Subcutaneous abdominal adipose tissue (tissue), 5 donors: Measurements from ENCODE around the gene CCDC188.

ENCODE experiments used
- H3K27ac ChIP-seq: one replicate; pipeline ENCODE4 v1.7.0; 2013; ENCODE audit warnings: low read depth, mild to moderate bottlenecking, inconsistent platforms, low read length, moderate library complexity
- H3K27me3 ChIP-seq, 5 donors: one replicate each; pipeline ENCODE4 v1.7.0; 2013; ENCODE audit warnings: low read length in 5 of 5, inconsistent platforms in 1 of 5; ENCODE audit not compliant: control insufficient read depth in 5 of 5, insufficient read depth in 4 of 5
- H3K36me3 ChIP-seq, 5 donors: one replicate each; pipeline ENCODE4 v1.7.0; 2013; ENCODE audit warnings: low read length in 5 of 5; ENCODE audit not compliant: control insufficient read depth in 5 of 5, insufficient read depth in 5 of 5
- H3K4me1 ChIP-seq, 5 donors: one replicate each; pipeline ENCODE4 v1.7.0; 2013; ENCODE audit warnings: low read length in 5 of 5, mild to moderate bottlenecking in 3 of 5, moderate library complexity in 1 of 5; ENCODE audit not compliant: control insufficient read depth in 5 of 5, insufficient read depth in 5 of 5
- H3K4me3 ChIP-seq, 5 donors: one replicate each; pipeline ENCODE4 v1.7.0; 2013; ENCODE audit warnings: low read length in 5 of 5, low read depth in 1 of 5
- H3K9ac ChIP-seq, 5 donors: one replicate each; pipeline ENCODE4 v1.7.0; 2013; ENCODE audit warnings: low read length in 5 of 5, mild to moderate bottlenecking in 4 of 5, moderate library complexity in 3 of 5
- H3K9me3 ChIP-seq, 5 donors: one replicate each; pipeline ENCODE4 v1.7.0; 2013; ENCODE audit warnings: low read length in 5 of 5; ENCODE audit not compliant: control insufficient read depth in 5 of 5
- donor health status: healthy.
- donor health status: healthy.
- donor health status: healthy.
- donor health status: healthy.
- donor health status: healthy.

Gene CCDC188

DNA sequence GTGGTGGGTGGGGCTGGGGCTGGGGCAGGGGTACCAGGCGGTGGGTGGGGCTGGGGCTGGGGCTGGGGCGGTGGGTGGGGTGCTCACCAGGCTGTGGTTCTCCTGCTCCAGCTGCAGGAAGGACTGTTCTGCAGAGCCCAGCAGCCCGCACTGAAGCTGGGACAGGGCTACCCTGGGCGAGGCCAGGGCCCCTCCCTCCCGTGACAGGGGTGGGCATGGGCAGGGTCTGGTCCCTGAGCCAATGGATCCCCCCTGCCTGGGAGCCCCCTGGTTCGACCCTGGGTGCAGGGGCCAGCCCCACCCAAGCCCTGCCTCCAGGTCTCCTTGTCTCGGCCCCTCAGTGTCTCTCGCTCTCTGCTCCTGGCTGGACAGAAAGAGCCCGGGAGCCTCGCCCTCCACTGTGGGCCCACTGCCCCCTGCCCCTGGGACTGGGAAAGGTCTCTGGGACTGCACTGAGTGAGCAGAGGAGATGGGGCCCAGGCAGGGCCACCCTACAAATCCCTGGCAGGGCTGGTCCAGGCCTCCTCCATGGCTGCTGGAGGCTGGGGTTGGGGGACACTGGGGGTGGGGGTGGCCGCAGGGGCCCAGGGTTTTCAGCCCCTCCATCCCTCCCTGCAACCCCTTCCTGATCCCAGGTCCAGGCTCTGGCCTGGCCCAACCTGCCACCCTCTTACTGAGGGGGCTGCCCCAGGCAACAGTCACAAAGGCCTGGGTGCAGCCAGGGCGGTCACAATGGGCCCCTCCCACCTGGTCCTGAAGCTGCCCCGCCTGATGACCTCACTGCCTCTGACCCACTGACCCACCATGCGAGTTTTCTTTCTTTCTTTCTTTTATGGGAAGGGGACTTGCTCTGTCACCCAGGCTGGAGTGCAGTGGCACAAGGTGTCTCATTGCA, at the start of gene CCDC188:
CCDC188 (minus strand) TSS at position 675 of the 895 bp plus-strand sequence; CDS start at position 606, 69 bp downstream.
- Histone ChIP-seq H3K9ac (no peak within 1 kb of the TSS), H3K36me3 (peaks cover 0 to under 1% (median 0%) of the 10 kb centered on the region in 5 donors), H3K27ac (no peak within 1 kb of the TSS), H3K4me3 (no peak within 1 kb of the TSS), H3K27me3 (peaks cover 0 to 16% (median 10%) of the 10 kb centered on the region in 5 donors), H3K9me3 (no peaks in the 10 kb centered on the region), H3K4me1 (peaks cover 0 to 6% (median 0%) of the 10 kb centered on the region in 5 donors)

DNA sequence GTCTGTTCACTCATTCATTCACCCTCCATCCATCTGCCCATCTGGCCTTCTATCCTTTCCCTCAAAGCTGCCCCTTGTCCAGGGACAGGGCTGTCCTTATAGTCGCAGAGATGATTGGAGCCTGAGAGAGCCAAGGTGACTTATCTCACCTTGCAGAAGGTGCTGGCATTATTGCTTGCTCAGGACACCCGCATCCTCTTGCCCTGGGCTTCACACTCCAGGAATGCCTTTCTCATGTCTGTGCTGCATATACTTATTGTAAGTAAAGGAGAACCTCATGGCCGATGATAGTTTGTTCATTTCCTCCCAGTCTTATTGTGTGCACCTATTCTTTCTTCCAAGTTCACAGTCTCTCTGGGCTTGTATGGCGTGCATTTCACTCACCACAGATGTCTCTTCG, 49.1 kb upstream of the CCDC188 start:
- no peak overlapping the region for H3K27ac ChIP-seq
- H3K9me3 ChIP-seq: no peaks in the 10 kb centered on the region
- no peak overlapping the region for H3K9ac ChIP-seq
- peaks cover 5 to 22% (median 10%) of the 10 kb centered on the region in 5 donors for H3K27me3 ChIP-seq
- H3K36me3 ChIP-seq: no peaks in the 10 kb centered on the region
- H3K4me3 ChIP-seq: no peak overlapping the region
- H3K4me1 ChIP-seq: peaks cover 4 to 26% (median 14%) of the 10 kb centered on the region in 5 donors

DNA sequence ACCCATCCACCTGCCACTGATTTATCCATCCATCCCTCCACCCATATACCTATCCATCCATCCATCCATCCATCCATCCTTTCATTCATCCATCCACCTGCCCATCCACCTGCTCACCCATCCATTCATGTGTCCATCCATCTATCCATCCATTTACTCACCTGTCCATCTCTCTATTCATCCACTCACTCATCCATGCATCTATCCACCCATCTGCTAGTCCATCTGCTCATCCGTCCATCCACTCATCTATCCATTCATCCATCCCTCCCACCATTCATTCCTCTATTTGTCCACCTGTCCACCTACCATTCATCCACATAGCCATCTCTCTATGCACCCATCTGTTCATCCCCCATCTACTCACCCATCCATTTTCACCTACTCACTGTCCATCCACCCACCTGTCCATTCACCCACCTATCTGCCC, 48.6 kb upstream of the CCDC188 start:
- Histone ChIP-seq H3K9ac (no peak overlapping the region), H3K4me3 (no peak overlapping the region), H3K36me3 (no peaks in the 10 kb centered on the region), H3K4me1 (peaks cover 4 to 21% (median 11%) of the 10 kb centered on the region in 5 donors), H3K27me3 (peaks cover 5 to 23% (median 10%) of the 10 kb centered on the region in 5 donors), H3K27ac (no peak overlapping the region), H3K9me3 (no peaks in the 10 kb centered on the region)

DNA sequence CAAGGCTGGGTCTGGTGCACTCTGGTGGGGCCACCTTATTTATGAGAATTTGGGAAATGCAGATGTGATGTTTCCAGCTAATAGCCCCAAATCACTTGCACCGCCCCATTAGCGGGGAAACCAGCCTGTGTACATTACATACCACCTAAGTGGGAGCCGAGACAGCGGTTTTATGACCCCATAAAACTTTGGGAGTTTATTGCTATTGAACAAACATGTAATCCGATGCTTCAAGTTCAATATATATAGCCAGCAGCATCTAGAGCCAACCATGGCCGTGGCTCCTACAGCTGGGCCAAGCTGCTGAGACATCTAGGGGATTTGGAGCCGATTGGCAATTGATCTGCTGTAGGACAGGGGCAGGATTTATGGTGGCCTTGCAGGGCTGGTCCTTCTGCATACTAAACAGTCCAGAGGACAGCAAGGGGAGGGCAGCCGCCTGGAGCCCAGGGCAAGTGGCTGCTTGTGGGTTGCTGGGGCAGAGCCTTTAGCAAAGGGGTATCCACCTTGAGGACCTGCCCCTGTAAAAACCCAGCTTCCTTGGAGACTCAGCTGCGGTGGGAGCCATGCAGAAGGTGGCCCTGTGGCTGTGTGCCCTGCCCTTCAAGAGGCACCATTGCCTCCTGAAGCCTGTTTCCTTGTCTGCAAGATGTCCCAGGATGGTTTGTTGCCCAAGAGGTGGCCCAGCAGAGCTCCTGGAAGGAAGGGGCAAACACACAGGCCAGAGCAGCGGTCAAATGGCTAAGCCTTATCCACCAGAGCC, 47.9 kb upstream of the CCDC188 start:
- Histone ChIP-seq H3K9ac (no peak overlapping the region), H3K36me3 (no peaks in the 10 kb centered on the region), H3K27ac (no peak overlapping the region), H3K4me3 (no peak overlapping the region), H3K9me3 (no peaks in the 10 kb centered on the region), H3K27me3 (peaks cover 5 to 23% (median 10%) of the 10 kb centered on the region in 5 donors), H3K4me1 (peaks cover 3 to 14% (median 7%) of the 10 kb centered on the region in 5 donors)

DNA sequence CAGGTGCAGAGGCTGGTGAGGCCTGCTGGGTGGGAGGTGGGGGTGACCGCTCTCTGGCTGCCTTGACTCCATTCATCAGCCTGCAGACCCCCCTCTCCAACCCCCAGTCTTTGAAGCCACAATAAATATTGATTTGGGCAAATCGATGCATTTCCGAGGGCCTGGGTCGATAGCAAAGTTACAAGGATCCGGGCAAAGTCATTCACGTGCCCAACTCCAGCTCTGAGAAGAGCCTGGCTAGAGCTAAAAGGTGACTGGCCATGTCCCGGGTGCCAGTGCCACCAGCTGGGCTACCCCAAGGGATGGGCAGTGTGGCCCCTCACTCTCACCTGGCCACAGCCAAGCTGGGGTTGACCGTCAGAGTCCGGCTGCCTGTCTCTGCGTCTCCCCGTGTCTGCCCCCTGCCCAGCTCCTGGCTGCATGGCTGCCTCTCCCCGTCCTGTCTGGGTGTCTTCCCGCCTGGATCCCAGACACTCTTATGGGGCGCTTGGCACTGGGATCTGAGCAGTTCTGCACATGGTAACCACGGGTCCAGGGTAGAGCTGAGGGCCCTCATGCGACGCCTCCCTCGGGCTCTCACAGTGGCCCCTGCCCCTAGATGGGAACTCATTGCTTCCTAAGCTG, 46.7 kb upstream of the CCDC188 start:
- Histone ChIP-seq H3K27me3 (peaks cover 5 to 23% (median 10%) of the 10 kb centered on the region in 5 donors), H3K27ac (no peak overlapping the region), H3K9me3 (no peaks in the 10 kb centered on the region), H3K4me3 (no peak overlapping the region), H3K4me1 (peaks cover 0 to 6% (median 0%) of the 10 kb centered on the region in 5 donors), H3K36me3 (no peaks in the 10 kb centered on the region), H3K9ac (no peak overlapping the region)

DNA sequence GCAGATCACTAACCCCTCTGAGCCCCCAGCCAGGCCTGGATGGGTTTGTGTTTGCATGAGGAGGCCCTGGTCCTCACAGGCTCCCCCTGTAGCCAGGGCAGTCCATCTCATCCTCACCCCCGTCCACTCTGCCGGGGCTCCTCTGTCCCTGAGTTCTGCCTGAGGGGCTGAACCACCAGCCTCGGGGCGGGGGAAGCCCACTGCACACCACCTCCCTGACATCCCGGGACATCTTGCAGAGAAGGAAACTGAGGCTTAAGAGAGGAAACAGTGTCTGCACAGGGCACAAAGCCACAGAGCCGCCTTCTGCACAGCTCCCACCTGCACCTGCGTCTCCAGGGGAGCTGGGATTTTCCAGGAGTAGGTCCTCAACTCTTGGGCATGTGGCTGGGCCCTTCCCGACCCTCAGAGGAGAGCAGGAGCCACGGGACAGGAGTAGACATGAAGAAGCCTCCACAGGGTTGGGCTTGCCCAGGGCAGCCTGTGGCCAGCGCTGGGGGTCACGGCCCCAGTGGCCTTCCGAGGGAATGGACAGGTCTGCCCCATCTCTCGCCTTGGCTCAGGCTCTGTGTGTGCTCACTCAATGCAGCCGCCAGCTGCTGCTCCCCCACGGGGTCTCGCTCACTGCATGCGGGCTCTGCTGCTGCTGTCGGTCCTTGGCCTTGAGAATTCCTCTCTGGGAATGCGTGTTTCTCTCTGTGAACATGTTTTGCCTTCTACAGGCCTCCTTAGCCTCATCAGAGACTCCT, 45.4 kb upstream of the CCDC188 start:
- Histone ChIP-seq H3K9me3 (no peaks in the 10 kb centered on the region), H3K4me3 (no peak overlapping the region), H3K36me3 (no peaks in the 10 kb centered on the region), H3K4me1 (peaks cover 0 to 6% (median 0%) of the 10 kb centered on the region in 5 donors), H3K27me3 (peaks cover 3 to 20% (median 5%) of the 10 kb centered on the region in 5 donors), H3K9ac (no peak overlapping the region), H3K27ac (no peak overlapping the region)

DNA sequence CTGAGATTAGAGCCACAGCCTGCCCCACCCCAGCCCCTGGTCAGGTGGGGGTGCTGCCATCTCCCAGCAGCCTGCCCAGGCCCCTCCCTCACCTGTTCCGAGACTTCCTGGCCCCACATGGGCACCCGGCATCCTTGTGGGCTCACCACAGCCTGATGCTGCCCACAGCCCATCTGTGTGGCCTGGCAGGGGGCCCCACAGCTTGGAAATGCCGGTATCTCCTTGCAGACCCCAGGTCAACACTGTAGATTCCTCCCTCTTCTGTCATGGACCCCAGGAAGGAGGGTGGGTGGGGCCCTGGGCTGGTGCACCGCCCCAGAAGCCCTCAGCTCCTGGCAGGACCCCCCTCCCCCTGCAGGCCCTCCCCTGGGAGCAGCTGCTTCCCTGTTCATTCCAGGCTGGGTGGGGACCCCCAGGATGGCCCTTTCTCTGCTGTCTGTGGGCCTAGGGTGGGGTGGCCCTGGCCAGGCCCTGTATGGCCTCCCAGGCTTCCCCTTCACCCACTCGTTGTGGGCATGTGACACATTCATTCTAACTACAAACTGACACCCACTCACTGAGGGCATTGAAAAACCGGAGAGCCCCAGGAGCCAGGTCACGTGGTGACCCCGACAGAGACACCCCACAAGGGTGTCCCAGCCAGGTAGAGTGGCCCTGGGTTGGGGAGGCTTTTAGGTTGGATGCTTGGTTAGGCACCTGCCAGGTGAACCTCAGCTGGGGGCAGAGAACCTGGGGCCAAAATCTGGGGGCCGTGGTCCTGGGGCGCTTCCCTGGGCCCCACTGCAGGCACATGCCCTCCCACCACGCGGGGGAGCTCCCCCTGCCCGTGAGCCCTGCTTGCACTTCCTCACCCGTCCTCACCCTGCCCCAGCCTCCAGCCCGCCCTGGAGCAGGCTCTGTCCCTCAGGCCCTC, 44.1 kb upstream of the CCDC188 start:
- Histone ChIP-seq H3K4me3 (no peak overlapping the region), H3K4me1 (no peaks in the 10 kb centered on the region), H3K9ac (no peak overlapping the region), H3K9me3 (no peaks in the 10 kb centered on the region), H3K27me3 (peaks cover 3 to 20% (median 5%) of the 10 kb centered on the region in 5 donors), H3K36me3 (no peaks in the 10 kb centered on the region), H3K27ac (no peak overlapping the region)

DNA sequence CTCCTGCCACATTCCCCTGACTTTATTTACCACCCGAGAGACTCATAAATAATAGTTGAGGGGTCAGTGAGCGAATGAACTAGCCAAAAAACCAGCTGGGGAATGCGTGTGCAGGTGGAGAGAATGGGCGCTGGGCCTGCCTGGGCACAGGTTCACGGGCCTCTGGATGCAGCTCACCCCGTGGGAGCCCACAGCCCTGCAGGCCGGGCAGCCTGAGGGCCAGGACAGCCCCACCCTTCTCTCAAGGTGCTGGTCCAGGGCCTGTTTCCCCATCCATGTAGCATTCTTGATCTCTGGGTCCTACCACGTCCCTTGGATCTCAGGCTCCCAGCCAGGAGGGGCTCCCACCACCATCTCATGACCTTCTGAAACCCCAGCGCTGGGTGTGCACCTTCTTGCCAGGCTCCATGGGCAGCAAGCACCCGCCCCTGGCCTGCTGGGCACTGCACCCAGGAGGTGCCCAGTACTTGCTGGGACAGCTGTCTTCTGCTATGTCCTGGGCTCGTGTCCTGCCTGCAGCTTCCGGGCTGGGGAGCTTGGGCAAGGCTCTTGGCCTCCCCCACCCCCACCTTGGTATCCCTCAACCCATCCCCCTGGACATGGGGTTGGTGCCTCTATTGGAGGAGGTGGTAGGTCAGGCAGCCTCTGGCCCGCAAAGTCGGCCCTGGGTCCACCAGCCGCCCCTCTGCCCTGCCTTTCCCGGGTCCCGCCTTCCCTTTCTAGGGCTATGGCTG, 43.1 kb upstream of the CCDC188 start:
- Histone ChIP-seq H3K27me3 (peaks cover 3 to 12% (median 5%) of the 10 kb centered on the region in 5 donors), H3K4me3 (no peak overlapping the region), H3K27ac (no peak overlapping the region), H3K4me1 (no peaks in the 10 kb centered on the region), H3K9ac (no peak overlapping the region), H3K9me3 (no peaks in the 10 kb centered on the region), H3K36me3 (no peaks in the 10 kb centered on the region)
